ENCODE data around the gene PLXNA1.

Gene PLXNA1

DNA sequence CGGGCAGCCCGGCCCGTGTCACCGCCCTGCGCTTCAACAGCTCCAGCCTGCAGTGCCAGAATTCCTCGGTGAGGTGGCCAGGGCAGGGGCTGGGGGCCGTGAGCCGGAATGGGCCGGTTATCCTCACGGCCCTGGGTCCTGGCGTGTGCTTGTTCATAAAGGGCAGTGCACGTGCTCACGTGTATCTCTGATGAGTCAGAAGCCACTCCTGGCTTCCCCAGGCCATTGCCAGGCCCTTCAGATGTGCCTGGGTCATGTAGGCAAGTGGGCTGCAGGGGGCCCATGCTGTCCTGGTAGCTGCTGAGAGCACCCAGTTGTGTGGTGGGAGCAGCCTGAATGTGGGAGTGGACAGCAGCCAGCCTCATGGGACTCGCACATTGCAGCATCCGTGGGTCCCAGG, 29.2 kb downstream of the PLXNA1 start:
- TF ChIP-seq, protein P1, sequence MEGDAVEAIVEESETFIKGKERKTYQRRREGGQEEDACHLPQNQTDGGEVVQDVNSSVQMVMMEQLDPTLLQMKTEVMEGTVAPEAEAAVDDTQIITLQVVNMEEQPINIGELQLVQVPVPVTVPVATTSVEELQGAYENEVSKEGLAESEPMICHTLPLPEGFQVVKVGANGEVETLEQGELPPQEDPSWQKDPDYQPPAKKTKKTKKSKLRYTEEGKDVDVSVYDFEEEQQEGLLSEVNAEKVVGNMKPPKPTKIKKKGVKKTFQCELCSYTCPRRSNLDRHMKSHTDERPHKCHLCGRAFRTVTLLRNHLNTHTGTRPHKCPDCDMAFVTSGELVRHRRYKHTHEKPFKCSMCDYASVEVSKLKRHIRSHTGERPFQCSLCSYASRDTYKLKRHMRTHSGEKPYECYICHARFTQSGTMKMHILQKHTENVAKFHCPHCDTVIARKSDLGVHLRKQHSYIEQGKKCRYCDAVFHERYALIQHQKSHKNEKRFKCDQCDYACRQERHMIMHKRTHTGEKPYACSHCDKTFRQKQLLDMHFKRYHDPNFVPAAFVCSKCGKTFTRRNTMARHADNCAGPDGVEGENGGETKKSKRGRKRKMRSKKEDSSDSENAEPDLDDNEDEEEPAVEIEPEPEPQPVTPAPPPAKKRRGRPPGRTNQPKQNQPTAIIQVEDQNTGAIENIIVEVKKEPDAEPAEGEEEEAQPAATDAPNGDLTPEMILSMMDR (conservative IDR thresholded peaks at IDR 0.05; ENCODE audit: low read depth, low read length): no peak
- no peak for DNase-seq (ENCODE audit: low read depth)
- H3K4me3 ChIP-seq (ENCODE audit: low read depth, low read length): no peak overlapping the region

DNA sequence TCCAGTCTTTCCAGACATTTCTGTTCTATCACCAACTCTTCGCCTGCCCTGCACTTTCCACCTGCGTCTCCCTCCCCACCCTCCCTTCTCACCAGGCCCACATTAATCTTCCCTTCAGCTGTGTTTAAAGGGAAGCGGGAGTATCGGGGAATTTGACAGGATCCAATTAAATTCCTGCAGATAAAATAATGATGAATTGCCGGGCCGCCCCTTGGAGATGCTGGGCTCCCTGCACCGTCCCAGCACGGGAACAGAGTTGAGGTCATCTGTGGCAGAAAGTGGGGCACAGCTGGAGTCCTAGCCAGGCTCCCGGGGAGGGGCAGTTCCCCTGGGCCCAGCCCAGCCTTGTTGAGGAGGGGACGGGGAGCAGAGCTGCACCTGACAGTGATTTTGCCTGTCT, 30.3 kb downstream of the PLXNA1 start:
- no peak overlapping the region for H3K4me3 ChIP-seq (ENCODE audit: low read depth, low read length)
- TF ChIP-seq, protein P1 (conservative IDR thresholded peaks at IDR 0.05; ENCODE audit: low read depth, low read length): no peak
- no peak for DNase-seq (ENCODE audit: low read depth)

DNA sequence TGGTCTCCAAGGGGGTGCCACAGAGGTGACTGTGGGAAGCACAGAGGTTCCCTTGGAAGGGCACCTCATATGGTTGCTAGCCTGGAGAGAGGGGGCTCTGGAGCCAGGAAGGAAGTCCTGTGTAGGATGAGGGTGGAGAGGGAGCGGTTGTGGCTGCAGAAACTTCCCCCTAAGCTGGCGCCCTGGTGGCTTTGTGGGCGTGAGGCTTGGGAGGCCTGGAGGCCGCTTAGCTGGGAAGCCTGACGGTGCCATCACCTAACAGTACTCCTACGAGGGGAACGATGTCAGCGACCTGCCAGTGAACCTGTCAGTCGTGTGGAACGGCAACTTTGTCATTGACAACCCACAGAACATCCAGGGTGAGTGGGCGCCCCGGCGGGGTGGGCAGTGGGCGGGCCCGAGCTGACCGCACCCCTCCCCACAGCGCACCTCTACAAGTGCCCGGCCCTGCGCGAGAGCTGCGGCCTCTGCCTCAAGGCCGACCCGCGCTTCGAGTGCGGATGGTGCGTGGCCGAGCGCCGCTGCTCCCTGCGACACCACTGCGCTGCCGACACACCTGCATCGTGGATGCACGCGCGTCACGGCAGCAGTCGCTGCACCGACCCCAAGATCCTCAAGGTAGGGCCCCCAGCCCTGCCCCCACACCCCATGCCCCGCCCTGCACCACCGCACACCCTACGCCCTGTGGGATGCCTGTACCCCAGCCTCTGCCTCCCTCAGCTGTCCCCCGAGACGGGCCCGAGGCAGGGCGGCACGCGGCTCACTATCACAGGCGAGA, 31.0 kb downstream of the PLXNA1 start:
- no peak for DNase-seq (ENCODE audit: low read depth)
- TF ChIP-seq, protein P1 (conservative IDR thresholded peaks at IDR 0.05; ENCODE audit: low read depth, low read length): no peak
- no peak overlapping the region for H3K4me3 ChIP-seq (ENCODE audit: low read depth, low read length)

DNA sequence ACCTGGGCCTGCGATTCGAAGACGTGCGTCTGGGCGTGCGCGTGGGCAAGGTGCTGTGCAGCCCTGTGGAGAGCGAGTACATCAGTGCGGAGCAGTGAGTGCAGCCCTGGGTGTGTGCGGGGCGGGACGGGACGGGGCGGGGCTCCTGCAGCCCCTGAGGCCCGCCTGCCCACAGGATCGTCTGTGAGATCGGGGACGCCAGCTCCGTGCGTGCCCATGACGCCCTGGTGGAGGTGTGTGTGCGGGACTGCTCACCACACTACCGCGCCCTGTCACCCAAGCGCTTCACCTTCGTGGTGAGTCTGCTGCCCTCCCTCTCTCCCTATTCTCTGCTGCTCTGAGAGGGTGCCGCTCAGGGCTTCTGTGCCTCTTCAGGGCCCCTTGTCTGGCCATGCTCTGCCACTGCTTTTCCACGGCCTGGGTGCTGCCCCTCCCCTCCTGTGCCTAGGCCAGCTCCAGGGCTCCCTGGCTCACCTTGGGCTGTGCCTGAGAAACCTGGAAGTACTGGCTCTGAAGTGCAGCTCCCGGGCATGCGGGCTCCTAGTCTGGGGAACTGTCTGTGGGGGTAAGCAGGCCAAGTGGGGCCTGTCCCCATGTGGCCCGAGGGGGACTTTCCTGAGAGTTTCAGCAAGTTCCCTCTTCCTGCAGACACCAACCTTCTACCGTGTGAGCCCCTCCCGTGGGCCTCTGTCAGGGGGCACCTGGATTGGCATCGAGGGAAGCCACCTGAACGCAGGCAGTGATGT, 31.8 kb downstream of the PLXNA1 start:
- DNase-seq (ENCODE audit: low read depth): no peak
- H3K4me3 ChIP-seq (ENCODE audit: low read depth, low read length): no peak overlapping the region
- TF ChIP-seq, protein P1 (conservative IDR thresholded peaks at IDR 0.05; ENCODE audit: low read depth, low read length): no peak

DNA sequence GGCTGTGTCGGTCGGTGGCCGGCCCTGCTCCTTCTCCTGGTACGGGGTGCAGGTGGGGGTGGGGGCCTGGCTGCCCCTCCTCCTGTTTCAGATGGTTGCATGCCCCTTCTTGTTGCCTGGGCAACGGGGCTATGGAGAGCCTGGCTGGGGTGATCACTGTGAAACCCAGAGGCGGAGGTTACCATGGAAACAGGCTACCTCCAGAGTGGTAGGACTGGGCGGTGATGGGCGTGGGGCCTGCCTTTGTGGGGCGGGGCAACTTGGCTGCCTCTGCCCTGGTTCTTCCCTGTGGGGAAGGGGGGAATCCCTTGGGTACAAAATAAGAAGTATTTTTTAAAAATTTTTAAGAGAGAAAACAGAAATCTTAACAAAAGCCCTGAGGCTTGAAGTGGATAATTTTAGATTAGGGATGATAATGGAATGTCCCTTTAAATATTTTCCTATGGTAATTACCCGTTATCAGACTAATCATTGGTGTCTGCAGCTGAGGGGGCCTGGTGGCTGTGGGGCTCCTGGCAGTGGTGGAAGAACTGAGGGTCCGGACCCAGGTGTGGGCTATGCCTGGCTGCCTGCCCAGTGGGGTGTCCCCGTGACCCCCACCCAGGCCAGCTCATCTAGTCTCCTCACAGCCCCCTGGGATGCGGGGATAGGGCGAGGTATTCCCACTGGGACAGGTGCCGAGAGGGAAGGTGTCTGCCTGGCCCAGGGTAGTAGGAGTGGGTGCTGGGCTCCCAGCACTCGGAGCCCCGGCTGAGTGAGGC, 32.5 kb downstream of the PLXNA1 start:
- no peak for DNase-seq (ENCODE audit: low read depth)
- no peak overlapping the region for H3K4me3 ChIP-seq (ENCODE audit: low read depth, low read length)
- TF ChIP-seq, protein P1 (conservative IDR thresholded peaks at IDR 0.05; ENCODE audit: low read depth, low read length): no peak

DNA sequence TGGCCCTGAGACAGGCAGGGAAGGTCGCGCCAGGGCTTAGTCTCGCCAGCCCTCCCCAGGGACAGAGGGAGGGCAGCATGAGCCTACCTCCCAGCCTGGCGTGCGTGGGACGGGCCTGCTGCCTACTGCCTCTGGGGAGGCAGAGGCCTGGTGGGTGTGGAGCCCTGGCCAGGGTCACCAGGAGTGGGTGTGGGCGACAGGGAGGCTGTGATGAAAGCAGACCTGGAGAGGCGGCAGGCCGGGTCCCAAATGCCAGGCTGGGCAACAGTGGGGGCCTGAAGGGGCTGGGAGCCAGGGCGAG, 33.1 kb downstream of the PLXNA1 start:
- TF ChIP-seq, protein P1 (conservative IDR thresholded peaks at IDR 0.05; ENCODE audit: low read depth, low read length): no peak
- no peak overlapping the region for H3K4me3 ChIP-seq (ENCODE audit: low read depth, low read length)
- DNase-seq (ENCODE audit: low read depth): no peak
